HEK293T (cell line): ENCODE results near the gene IMP4.

Experiments used
- ARNT ChIP-seq: fragments of 450-650 bp; IDR thresholded peaks from 2 replicates; pipeline ENCODE4 v1.6.1; 2017; ENCODE audit warnings: mild to moderate bottlenecking
- CTBP1 ChIP-seq: fragments of 450-650 bp; IDR thresholded peaks from 2 replicates; pipeline ENCODE4 v1.6.1; 2016; ENCODE audit warnings: borderline replicate concordance
- FOXK2 ChIP-seq: fragments of 450-650 bp; IDR thresholded peaks from 2 replicates; pipeline ENCODE4 v1.6.1; 2016; ENCODE audit warnings: mild to moderate bottlenecking
- HDGF ChIP-seq: fragments of 450-650 bp; IDR thresholded peaks from 2 replicates; pipeline ENCODE4 v1.6.1; 2017; ENCODE audit warnings: antibody characterized with exemption, borderline replicate concordance

DNA sequence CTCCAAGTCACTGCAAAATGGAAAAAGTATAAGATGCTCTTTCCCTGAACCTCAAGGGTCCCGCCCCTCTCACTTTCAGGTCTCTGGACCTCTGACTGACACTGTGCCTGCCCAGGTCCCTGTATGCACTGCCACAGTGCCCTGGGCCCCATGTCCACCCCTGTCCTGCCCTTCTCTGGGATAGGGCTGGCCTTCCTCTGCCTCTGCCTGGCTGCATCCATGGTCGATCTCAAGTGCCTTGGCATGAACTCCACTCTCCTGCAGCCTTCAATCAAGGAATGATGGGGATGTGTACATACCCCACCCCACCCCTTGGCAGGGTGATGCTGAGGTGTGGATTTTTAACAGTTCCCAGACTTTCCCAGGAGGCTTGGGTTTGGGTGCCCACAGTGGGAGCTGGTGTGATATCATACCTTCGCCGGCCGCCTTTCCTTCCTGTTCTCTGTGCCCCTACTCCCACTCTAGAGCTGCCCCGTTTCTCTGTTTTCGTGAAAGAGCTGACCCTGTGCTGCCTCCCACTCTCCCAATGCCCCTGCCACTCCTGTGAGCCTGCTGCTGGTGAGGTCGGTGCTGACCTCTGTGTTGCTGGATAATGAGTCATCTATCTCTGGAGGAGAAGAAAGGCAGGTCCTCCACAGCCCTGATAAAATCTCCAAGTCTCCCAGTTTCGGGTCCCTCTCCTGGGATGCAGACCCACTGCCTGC is 32.0 kb downstream of the IMP4 start:
- TF ChIP-seq CTBP1 = no peak
- no peak for TF ChIP-seq ARNT
- TF ChIP-seq FOXK2 = no peak
- no peak for TF ChIP-seq HDGF
